ENCODE results near the gene DOCK1. TPM values are rescaled to one million over a fixed set of nuclear protein-coding genes. Genes with fewer than 3 reads are reported as not detected.

The DOCK1 gene
- total and polyA plus RNA-seq, 2 donors from 2014 or later: 15.8 to 81.7 TPM

Other genes starting within 250 kb of the DOCK1 start
- not detected for gene C10orf90, start 234.7 kb upstream of the DOCK1 start, total RNA-seq
- gene C10orf90, start 234.7 kb upstream of the DOCK1 start, polyA plus RNA-seq (ENCODE audit: insufficient read depth, low read depth, low replicate concordance): 0.30 TPM